HFF-Myc (cell line): ENCODE results near the gene CLTCL1.
"Not testable (repeated sequence)": the region's sequence is repeated elsewhere in the genome, so short reads cannot be mapped to it uniquely, and the experiment has no call there.

ENCODE experiments used
- DNase-seq: peaks from one replicate; pipeline ENCODE4 v3.0.0-alpha.2; 2011; ENCODE audit warnings: low read depth; ENCODE audit errors: extremely low read depth
- H3K4me3 ChIP-seq: replicated peaks from 2 replicates; pipeline ENCODE4 v1.5.1; 2011; ENCODE audit warnings: low read depth, mild to moderate bottlenecking, control low read depth, low read length
- CTCF ChIP-seq: IDR thresholded peaks from 2 replicates; pipeline ENCODE4 v1.5.1; 2012; ENCODE audit warnings: mild to moderate bottlenecking, low read depth, low read length, control low read depth; ENCODE audit errors: missing control alignments

The CLTCL1 gene

DNA sequence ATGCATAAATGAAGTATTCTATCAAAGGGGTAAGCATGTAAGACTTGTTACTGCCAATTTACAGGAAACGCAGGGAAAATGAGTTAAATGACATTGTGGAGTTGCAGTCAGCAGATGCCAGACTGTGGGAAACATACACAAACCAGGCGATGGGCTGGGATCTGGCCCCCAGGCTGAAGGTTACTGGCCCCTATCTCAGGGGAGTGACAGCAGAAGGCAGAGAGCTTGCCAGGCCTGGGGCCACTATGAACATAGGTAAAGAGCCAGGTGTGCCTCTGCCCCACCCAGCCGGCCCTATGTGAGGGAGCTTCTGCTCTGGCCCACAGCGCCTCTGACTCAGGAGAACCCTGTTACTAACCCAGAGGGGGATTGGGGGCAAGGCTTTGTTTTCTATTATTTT is 86.9 kb downstream of the CLTCL1 start:
- DNase-seq = no peak
- no peak for TF ChIP-seq CTCF
- H3K4me3 ChIP-seq = no peak overlapping the region

- no peak overlapping the region for H3K4me3 ChIP-seq
- TF ChIP-seq CTCF = no peak
- DNase-seq = no peak
These were observed 87.7 kb downstream of the CLTCL1 start for GRCh38 chr22:19203834-19204233.

DNA sequence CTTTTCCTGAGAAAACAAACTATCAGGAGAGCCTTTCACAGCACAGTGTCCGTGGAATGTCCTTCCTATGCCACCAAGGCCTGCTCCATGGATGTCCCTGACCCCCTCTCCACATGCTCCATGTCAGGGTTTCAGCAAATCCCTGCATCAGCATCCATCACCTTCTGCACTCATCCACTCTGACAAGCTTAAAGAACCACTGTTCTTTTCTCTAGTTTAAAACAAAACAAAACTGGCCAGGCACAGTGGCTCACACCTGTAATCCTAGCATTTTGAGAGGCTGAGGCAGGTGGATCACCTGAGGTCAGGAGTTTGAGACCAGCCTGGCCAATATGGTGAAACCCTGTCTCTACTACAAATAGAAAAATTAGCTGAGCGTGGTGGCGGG is 88.7 kb downstream of the CLTCL1 start:
- not testable (repeated sequence) for H3K4me3 ChIP-seq, DNase-seq

DNA sequence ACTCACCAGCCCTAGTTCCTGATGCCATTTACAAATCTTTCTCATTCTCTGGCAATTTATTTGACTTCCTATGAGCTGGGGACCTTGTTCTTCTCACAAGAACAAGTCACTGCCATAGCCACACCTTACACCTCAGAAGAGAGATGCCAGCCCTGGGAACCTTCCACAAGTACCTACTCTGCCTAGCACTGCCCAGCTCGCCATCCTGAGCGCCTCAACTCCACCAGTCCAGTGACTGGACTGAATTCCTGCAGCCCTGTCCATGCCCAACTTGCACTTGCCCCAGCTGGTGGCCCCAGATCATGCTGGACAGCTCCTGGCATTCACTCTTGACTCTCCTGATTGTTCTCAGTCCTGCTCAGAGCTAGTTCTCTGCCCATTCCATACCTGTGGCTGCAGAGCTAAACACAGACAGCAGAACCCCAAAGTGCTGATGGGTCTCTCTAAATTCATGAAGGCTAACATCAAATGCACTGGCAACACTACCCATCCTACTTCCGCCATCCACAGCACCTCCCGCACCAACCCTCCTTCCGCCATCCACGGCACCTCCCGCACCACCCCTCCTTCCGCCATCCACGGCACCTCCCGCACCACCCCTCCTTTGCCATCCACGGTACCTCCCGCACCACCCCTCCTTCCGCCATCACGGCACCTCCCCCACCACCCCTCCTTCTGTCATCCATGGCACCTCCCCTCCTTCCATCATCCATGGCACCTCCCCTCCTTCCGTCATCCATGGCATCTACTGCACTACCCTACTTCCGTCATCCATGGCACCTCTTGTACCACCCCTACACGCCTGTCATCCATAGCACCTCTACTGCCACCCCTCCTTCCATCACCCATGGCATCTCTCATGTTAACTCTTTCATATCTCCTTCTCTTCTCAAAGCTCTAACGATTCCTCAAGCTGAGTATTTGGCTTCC is 89.4 kb downstream of the CLTCL1 start:
- TF ChIP-seq CTCF = no peak
- no peak overlapping the region for H3K4me3 ChIP-seq
- no peak for DNase-seq

DNA sequence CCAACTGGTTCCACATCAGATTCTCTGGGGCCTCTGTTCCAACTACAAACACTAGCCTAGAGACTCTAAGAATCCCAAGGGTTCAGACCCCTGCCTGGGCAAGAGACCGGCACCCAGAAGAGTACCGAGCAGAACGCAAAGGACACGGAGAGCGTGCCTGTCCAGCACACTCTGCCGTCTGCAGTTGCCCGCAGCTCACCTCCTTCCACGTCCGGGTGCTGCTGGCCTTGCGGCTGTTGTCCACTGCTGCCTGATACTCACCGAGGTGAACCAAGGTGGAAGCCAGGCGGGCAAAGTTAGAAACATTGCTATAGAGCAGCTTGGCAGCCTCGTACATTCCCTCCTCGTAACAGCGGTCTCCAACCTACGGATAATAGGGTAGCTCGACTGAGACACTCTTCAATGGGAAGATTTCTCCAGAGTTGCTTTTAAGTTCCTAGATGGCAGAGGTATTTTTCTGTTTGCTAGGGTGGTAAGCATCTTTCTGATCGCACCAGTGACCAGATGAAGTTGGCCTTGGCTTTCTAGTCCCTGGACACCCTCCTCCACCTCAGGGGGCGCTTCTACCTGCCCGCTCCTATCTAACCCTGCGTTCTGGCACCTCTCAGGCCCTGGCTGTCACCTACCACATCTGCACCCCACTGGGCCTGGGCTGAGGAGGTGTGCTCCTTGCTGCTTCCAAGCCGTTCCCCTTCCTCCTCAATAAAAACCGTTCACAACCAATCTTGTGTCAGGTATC is 90.2 kb downstream of the CLTCL1 start:
- H3K4me3 ChIP-seq = no peak overlapping the region
- DNase-seq = no peak
- TF ChIP-seq CTCF = no peak

GRCh38 chr22:19199479-19199878 is 92.0 kb downstream of the CLTCL1 start:
- no peak for DNase-seq
- TF ChIP-seq CTCF = no peak
- no peak overlapping the region for H3K4me3 ChIP-seq
